Measurements from ENCODE around the gene MAPK12.
A peak's percentile ranks its signal among the peaks of the same experiment; 100 is the strongest.

DNA sequence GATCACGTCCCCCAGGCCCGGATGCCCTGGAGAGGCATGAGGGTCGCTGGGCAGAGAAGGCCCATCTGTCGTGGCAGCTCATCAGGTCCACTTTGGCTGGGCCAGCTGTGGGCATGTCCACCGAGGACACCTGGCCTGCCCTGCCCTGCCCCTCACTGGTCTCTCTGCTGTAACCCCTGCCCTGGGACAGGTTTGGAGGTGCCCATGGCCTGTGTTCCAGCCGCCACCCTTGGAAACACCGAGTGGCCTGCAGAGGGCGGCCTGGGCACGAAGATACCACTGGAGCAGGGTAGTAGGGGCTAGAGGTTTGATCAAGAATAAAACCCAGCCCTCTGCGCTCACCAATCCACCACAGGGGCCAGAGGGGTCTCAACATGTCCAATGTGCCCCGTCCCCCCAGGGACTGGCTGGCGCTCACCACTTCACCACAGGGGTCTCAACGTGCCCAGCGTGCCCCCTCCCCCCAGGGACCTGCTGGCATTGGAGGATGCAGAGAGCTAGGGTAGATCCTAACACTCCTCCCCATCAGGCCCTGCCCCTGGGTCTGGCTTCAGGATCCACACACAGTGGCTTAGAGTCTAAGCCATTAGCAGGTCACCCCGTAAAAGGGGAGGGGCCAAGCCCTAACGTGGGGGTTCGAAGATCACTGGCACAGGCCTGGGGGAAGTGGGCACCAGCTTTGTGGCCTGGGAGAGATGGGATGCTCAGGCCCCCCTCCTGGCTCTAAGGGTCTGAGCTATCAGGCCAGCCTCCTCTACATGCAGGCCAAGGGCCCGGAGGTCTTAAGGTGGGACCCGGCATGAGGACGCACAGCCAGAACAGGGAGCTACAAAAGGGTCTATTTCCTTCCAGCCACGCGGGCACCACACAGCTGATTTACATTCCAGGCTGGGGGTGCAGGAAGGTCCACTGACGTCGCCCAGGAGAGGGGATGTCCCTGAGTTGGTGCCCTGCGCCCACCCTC, 9.1 kb downstream of the MAPK12 start:
- TF ChIP-seq, protein P1, sequence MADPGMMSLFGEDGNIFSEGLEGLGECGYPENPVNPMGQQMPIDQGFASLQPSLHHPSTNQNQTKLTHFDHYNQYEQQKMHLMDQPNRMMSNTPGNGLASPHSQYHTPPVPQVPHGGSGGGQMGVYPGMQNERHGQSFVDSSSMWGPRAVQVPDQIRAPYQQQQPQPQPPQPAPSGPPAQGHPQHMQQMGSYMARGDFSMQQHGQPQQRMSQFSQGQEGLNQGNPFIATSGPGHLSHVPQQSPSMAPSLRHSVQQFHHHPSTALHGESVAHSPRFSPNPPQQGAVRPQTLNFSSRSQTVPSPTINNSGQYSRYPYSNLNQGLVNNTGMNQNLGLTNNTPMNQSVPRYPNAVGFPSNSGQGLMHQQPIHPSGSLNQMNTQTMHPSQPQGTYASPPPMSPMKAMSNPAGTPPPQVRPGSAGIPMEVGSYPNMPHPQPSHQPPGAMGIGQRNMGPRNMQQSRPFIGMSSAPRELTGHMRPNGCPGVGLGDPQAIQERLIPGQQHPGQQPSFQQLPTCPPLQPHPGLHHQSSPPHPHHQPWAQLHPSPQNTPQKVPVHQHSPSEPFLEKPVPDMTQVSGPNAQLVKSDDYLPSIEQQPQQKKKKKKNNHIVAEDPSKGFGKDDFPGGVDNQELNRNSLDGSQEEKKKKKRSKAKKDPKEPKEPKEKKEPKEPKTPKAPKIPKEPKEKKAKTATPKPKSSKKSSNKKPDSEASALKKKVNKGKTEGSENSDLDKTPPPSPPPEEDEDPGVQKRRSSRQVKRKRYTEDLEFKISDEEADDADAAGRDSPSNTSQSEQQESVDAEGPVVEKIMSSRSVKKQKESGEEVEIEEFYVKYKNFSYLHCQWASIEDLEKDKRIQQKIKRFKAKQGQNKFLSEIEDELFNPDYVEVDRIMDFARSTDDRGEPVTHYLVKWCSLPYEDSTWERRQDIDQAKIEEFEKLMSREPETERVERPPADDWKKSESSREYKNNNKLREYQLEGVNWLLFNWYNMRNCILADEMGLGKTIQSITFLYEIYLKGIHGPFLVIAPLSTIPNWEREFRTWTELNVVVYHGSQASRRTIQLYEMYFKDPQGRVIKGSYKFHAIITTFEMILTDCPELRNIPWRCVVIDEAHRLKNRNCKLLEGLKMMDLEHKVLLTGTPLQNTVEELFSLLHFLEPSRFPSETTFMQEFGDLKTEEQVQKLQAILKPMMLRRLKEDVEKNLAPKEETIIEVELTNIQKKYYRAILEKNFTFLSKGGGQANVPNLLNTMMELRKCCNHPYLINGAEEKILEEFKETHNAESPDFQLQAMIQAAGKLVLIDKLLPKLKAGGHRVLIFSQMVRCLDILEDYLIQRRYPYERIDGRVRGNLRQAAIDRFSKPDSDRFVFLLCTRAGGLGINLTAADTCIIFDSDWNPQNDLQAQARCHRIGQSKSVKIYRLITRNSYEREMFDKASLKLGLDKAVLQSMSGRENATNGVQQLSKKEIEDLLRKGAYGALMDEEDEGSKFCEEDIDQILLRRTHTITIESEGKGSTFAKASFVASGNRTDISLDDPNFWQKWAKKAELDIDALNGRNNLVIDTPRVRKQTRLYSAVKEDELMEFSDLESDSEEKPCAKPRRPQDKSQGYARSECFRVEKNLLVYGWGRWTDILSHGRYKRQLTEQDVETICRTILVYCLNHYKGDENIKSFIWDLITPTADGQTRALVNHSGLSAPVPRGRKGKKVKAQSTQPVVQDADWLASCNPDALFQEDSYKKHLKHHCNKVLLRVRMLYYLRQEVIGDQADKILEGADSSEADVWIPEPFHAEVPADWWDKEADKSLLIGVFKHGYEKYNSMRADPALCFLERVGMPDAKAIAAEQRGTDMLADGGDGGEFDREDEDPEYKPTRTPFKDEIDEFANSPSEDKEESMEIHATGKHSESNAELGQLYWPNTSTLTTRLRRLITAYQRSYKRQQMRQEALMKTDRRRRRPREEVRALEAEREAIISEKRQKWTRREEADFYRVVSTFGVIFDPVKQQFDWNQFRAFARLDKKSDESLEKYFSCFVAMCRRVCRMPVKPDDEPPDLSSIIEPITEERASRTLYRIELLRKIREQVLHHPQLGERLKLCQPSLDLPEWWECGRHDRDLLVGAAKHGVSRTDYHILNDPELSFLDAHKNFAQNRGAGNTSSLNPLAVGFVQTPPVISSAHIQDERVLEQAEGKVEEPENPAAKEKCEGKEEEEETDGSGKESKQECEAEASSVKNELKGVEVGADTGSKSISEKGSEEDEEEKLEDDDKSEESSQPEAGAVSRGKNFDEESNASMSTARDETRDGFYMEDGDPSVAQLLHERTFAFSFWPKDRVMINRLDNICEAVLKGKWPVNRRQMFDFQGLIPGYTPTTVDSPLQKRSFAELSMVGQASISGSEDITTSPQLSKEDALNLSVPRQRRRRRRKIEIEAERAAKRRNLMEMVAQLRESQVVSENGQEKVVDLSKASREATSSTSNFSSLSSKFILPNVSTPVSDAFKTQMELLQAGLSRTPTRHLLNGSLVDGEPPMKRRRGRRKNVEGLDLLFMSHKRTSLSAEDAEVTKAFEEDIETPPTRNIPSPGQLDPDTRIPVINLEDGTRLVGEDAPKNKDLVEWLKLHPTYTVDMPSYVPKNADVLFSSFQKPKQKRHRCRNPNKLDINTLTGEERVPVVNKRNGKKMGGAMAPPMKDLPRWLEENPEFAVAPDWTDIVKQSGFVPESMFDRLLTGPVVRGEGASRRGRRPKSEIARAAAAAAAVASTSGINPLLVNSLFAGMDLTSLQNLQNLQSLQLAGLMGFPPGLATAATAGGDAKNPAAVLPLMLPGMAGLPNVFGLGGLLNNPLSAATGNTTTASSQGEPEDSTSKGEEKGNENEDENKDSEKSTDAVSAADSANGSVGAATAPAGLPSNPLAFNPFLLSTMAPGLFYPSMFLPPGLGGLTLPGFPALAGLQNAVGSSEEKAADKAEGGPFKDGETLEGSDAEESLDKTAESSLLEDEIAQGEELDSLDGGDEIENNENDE (IDR thresholded peaks at IDR 0.05; ENCODE audit: insufficient replicate concordance, low read length) = no peak
- TF ChIP-seq PHF8 (conservative IDR thresholded peaks at IDR 0.05; ENCODE audit: low read depth, low read length) (no peak), SP4 (IDR thresholded peaks at IDR 0.05; ENCODE audit: low read length) (peak; percentile 33; the same call in 1 of the 2 replicates)
- TF ChIP-seq, protein P2, sequence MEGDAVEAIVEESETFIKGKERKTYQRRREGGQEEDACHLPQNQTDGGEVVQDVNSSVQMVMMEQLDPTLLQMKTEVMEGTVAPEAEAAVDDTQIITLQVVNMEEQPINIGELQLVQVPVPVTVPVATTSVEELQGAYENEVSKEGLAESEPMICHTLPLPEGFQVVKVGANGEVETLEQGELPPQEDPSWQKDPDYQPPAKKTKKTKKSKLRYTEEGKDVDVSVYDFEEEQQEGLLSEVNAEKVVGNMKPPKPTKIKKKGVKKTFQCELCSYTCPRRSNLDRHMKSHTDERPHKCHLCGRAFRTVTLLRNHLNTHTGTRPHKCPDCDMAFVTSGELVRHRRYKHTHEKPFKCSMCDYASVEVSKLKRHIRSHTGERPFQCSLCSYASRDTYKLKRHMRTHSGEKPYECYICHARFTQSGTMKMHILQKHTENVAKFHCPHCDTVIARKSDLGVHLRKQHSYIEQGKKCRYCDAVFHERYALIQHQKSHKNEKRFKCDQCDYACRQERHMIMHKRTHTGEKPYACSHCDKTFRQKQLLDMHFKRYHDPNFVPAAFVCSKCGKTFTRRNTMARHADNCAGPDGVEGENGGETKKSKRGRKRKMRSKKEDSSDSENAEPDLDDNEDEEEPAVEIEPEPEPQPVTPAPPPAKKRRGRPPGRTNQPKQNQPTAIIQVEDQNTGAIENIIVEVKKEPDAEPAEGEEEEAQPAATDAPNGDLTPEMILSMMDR (IDR thresholded peaks at IDR 0.05; ENCODE audit: control extremely low read depth in 1 of 3, insufficient read depth in 1 of 3, low read depth in 1 of 3, low read length in 3 of 3) = peak; percentile 83 to 93 (median 84)

Measured in H1 (cell line).